Adipocyte (in vitro differentiated cells): ENCODE data around the gene PCNT.
"Not testable (repeated sequence)": the region's sequence is repeated elsewhere in the genome, so short reads cannot be mapped to it uniquely, and the experiment has no call there.

Experiments used
- DNase-seq: peaks from one replicate; pipeline ENCODE4 v3.0.0-alpha.2; 2015; ENCODE audit warnings: low read depth
- H3K27me3 ChIP-seq: replicated peaks from 2 replicates; pipeline ENCODE4 v1.7.0; 2013; ENCODE audit warnings: mild to moderate bottlenecking, low read length, moderate library complexity; ENCODE audit not compliant: control insufficient read depth, insufficient read depth
- H3K36me3 ChIP-seq: 2 replicates; pipeline ENCODE4 v1.7.0; 2013; ENCODE audit warnings: low read length, mild to moderate bottlenecking, moderate library complexity; ENCODE audit not compliant: control insufficient read depth, insufficient read depth, severe bottlenecking
- H3K4me1 ChIP-seq: 2 replicates; pipeline ENCODE4 v1.7.0; 2013; ENCODE audit warnings: mild to moderate bottlenecking, low read length, moderate library complexity; ENCODE audit not compliant: control insufficient read depth, insufficient read depth
- H3K4me3 ChIP-seq: 2 replicates; pipeline ENCODE4 v1.7.0; 2013; ENCODE audit warnings: mild to moderate bottlenecking, low read length, moderate library complexity
- H3K9ac ChIP-seq: 2 replicates; pipeline ENCODE4 v1.7.0; 2013; ENCODE audit warnings: mild to moderate bottlenecking, low read length, moderate library complexity
- H3K9me3 ChIP-seq: 2 replicates; pipeline ENCODE4 v1.7.0; 2013; ENCODE audit warnings: mild to moderate bottlenecking, low read length, moderate library complexity; ENCODE audit not compliant: control insufficient read depth

PCNT gene

GRCh38 chr21:46459356-46460112 lies 135.6 kb downstream of the PCNT start:
- DNase-seq: peak; percentile 69
- peaks cover 8% of the 10 kb centered on the region for H3K36me3 ChIP-seq

GRCh38 chr21:46461909-46462308 lies 138.0 kb downstream of the PCNT start:
- DNase-seq: no peak
- H3K27me3 ChIP-seq: no peaks in the 10 kb centered on the region
- H3K9me3 ChIP-seq: no peaks in the 10 kb centered on the region
- no peak overlapping the region for H3K9ac ChIP-seq
- peaks cover 14% of the 10 kb centered on the region for H3K36me3 ChIP-seq
- H3K4me1 ChIP-seq: peaks cover 13% of the 10 kb centered on the region
- H3K4me3 ChIP-seq: no peak overlapping the region

More at GRCh38 chr21:46459356-46460112, 135.6 kb downstream of the PCNT start:
- Histone ChIP-seq H3K9me3 (no peaks in the 10 kb centered on the region), H3K4me3 (peak overlapping the region; percentile 87), H3K27me3 (no peaks in the 10 kb centered on the region), H3K9ac (peak overlapping the region; percentile 91), H3K4me1 (peaks cover 36% of the 10 kb centered on the region)

GRCh38 chr21:46465153-46465552 lies 141.2 kb downstream of the PCNT start:
- H3K36me3 ChIP-seq: peaks cover 24% of the 10 kb centered on the region
- not testable (repeated sequence) for H3K27me3 ChIP-seq

GRCh38 chr21:46465651-46466050 lies 141.7 kb downstream of the PCNT start:
- H3K27me3 ChIP-seq: no peaks in the 10 kb centered on the region
- no peak for DNase-seq
- H3K36me3 ChIP-seq: peaks cover 24% of the 10 kb centered on the region
- H3K4me1 ChIP-seq: no peaks in the 10 kb centered on the region
- no peak overlapping the region for H3K9ac ChIP-seq
- H3K9me3 ChIP-seq: no peaks in the 10 kb centered on the region
- no peak overlapping the region for H3K4me3 ChIP-seq

More at GRCh38 chr21:46465153-46465552, 141.2 kb downstream of the PCNT start:
- H3K4me3 ChIP-seq, H3K4me1 ChIP-seq, H3K9me3 ChIP-seq, H3K9ac ChIP-seq, DNase-seq: not testable (repeated sequence)

GRCh38 chr21:46468108-46468774 lies 144.3 kb downstream of the PCNT start:
- Histone ChIP-seq H3K4me3 (no peak overlapping the region), H3K36me3 (peaks cover 21% of the 10 kb centered on the region), H3K27me3 (no peaks in the 10 kb centered on the region), H3K4me1 (no peaks in the 10 kb centered on the region), H3K9ac (no peak overlapping the region), H3K9me3 (no peaks in the 10 kb centered on the region)
- DNase-seq: no peak

- no peak overlapping the region for H3K9ac ChIP-seq
- H3K4me3 ChIP-seq: no peak overlapping the region
- no peaks in the 10 kb centered on the region for H3K27me3 ChIP-seq
- H3K4me1 ChIP-seq: no peaks in the 10 kb centered on the region
- H3K9me3 ChIP-seq: no peaks in the 10 kb centered on the region
- peaks cover 19% of the 10 kb centered on the region for H3K36me3 ChIP-seq
- DNase-seq: no peak
Measured at GRCh38 chr21:46469275-46469674, 145.3 kb downstream of the PCNT start.

GRCh38 chr21:46471514-46471913 lies 147.6 kb downstream of the PCNT start:
- H3K4me1 ChIP-seq: peaks cover 4% of the 10 kb centered on the region

GRCh38 chr21:46472246-46472645 lies 148.3 kb downstream of the PCNT start:
- Histone ChIP-seq H3K9ac (no peak overlapping the region), H3K27me3 (no peaks in the 10 kb centered on the region), H3K4me1 (peaks cover 4% of the 10 kb centered on the region), H3K9me3 (no peaks in the 10 kb centered on the region), H3K4me3 (no peak overlapping the region), H3K36me3 (peaks cover 10% of the 10 kb centered on the region)
- DNase-seq: no peak

More at GRCh38 chr21:46471514-46471913, 147.6 kb downstream of the PCNT start:
- Histone ChIP-seq H3K27me3 (no peaks in the 10 kb centered on the region), H3K9ac (no peak overlapping the region), H3K9me3 (no peaks in the 10 kb centered on the region), H3K36me3 (peaks cover 10% of the 10 kb centered on the region), H3K4me3 (no peak overlapping the region)
- DNase-seq: no peak

- no peak overlapping the region for H3K4me3 ChIP-seq
- H3K36me3 ChIP-seq: peaks cover 3% of the 10 kb centered on the region
- no peak for DNase-seq
Measured at GRCh38 chr21:46474382-46474781, 150.4 kb downstream of the PCNT start.

GRCh38 chr21:46475296-46475695 lies 151.3 kb downstream of the PCNT start:
- Histone ChIP-seq H3K4me3 (no peak overlapping the region), H3K36me3 (no peaks in the 10 kb centered on the region)
- peak; percentile 29 for DNase-seq

More at GRCh38 chr21:46474382-46474781, 150.4 kb downstream of the PCNT start:
- H3K27me3 ChIP-seq: no peaks in the 10 kb centered on the region
- peaks cover 6% of the 10 kb centered on the region for H3K4me1 ChIP-seq
- H3K9ac ChIP-seq: no peak overlapping the region
- H3K9me3 ChIP-seq: no peaks in the 10 kb centered on the region

GRCh38 chr21:46477765-46478164 lies 153.8 kb downstream of the PCNT start:
- Histone ChIP-seq H3K36me3 (no peaks in the 10 kb centered on the region), H3K9me3 (no peaks in the 10 kb centered on the region), H3K9ac (no peak overlapping the region), H3K4me3 (no peak overlapping the region), H3K4me1 (peaks cover 6% of the 10 kb centered on the region), H3K27me3 (no peaks in the 10 kb centered on the region)
- no peak for DNase-seq

More at GRCh38 chr21:46475296-46475695, 151.3 kb downstream of the PCNT start:
- Histone ChIP-seq H3K9me3 (no peaks in the 10 kb centered on the region), H3K9ac (no peak overlapping the region), H3K27me3 (no peaks in the 10 kb centered on the region), H3K4me1 (peaks cover 6% of the 10 kb centered on the region)
